ENCODE measurements around the gene SLPI.

- TF ChIP-seq ZFX (IDR thresholded peaks at IDR 0.05): no peak
- TF ChIP-seq CTCF (conservative IDR thresholded peaks at IDR 0.05): no peak
Observed at GRCh38 chr20:45301824-45302271, 47.5 kb upstream of the SLPI start.
